GM23338 (cell line): Measurements from ENCODE around the gene CTDNEP1.

Source experiments
- ETS1 ChIP-seq: IDR thresholded peaks from 2 replicates; pipeline ENCODE4 v1.6.1; 2016; ENCODE audit warnings: antibody characterized with exemption
- EZH2 ChIP-seq: fragments of 200-600 bp; sonication (generic); IDR thresholded peaks from one replicate; pipeline ENCODE4 v1.8.0; 2017; ENCODE audit warnings: antibody characterized with exemption, mild to moderate bottlenecking, low read depth; ENCODE audit not compliant: unreplicated experiment
- EZH2phosphoT487 ChIP-seq: fragments of 200-600 bp; sonication (generic); IDR thresholded peaks from one replicate; pipeline ENCODE4 v1.8.1; 2018; ENCODE audit warnings: antibody characterized with exemption; ENCODE audit not compliant: unreplicated experiment
- ZNF114 ChIP-seq: fragments of 250-450 bp; sonication (Bioruptor Pico); IDR thresholded peaks from 2 replicates; pipeline ENCODE4 v1.5.0; 2020; ENCODE audit warnings: mild to moderate bottlenecking, moderate library complexity
- TF ChIP-seq, protein P1 (sequence below), 2 experiments: fragments of 200-600 bp in 1 of 2; sonication (generic) in 1 of 2; conservative IDR thresholded peaks; 2 replicates each; pipeline versions ENCODE4 v1.5.1 to v1.6.1; 2016 to 2017; ENCODE audit warnings: antibody characterized with exemption in 2 of 2, low read depth in 2 of 2, mild to moderate bottlenecking in 2 of 2, moderate library complexity in 1 of 2

DNA sequence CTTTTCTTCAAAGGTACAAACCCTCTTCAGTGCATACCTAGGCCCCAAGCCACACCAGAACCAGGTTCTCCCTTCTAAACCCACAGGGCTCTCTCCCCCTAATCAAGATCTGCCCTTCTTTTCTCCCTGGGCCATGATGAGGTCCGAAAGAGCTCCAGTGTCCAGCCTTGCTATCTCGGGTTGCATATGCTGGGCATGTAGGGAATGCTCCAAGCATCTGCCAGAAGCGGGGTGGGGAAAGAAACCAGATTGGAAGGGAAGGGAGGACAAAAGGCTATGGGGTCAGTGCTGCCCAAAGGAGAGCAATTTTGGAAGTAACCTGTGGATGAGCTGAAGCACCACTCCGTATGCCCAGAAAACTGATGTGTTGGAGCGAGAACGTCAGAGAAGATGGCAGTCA lies 2.3 kb downstream of the CTDNEP1 start:
- TF ChIP-seq EZH2phosphoT487, result no peak
- TF ChIP-seq, protein P1, sequence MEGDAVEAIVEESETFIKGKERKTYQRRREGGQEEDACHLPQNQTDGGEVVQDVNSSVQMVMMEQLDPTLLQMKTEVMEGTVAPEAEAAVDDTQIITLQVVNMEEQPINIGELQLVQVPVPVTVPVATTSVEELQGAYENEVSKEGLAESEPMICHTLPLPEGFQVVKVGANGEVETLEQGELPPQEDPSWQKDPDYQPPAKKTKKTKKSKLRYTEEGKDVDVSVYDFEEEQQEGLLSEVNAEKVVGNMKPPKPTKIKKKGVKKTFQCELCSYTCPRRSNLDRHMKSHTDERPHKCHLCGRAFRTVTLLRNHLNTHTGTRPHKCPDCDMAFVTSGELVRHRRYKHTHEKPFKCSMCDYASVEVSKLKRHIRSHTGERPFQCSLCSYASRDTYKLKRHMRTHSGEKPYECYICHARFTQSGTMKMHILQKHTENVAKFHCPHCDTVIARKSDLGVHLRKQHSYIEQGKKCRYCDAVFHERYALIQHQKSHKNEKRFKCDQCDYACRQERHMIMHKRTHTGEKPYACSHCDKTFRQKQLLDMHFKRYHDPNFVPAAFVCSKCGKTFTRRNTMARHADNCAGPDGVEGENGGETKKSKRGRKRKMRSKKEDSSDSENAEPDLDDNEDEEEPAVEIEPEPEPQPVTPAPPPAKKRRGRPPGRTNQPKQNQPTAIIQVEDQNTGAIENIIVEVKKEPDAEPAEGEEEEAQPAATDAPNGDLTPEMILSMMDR (conservative IDR thresholded peaks at IDR 0.05; ENCODE audit: low read depth in 2 of 2), result no peak
- no peak for TF ChIP-seq EZH2
- no peak for TF ChIP-seq ETS1
- TF ChIP-seq ZNF114 (CRISPR knock-in tag), result no peak
